GM23338 (cell line): Measurements from ENCODE around the gene EFNB2. TPM values are rescaled to one million over a fixed set of nuclear protein-coding genes. Genes with fewer than 3 reads are reported as not detected.

Experiments
- ATAC-seq: fragments of 200-7000 bp; cut with Tn5 transposase; 3 replicates; pipeline ENCODE4 v1.9.1; 2020
- DNase-seq: peaks from one replicate; pipeline ENCODE4 v3.0.0-alpha.2; 2015; ENCODE audit warnings: low spot score
- H2AFZ ChIP-seq: fragments of 200-600 bp; sonication (generic); 2 replicates; pipeline ENCODE4 v1.8.0; 2016; ENCODE audit warnings: antibody characterized with exemption, mild to moderate bottlenecking, moderate library complexity
- H3F3A ChIP-seq: fragments of 200-600 bp; sonication (generic); replicated peaks from 2 replicates; pipeline ENCODE4 v1.8.0; 2017; ENCODE audit warnings: antibody characterized with exemption, mixed run types, low read depth
- H3K27ac ChIP-seq: fragments of 200-600 bp; sonication (generic); 2 replicates; pipeline ENCODE4 v1.6.1; 2016; ENCODE audit warnings: low read depth
- H3K27me3 ChIP-seq: fragments of 200-600 bp; sonication (generic); 2 replicates; pipeline ENCODE4 v1.8.0; 2016; ENCODE audit warnings: mild to moderate bottlenecking, mixed run types, moderate library complexity; ENCODE audit not compliant: insufficient read depth
- H3K36me3 ChIP-seq: fragments of 200-600 bp; sonication (generic); 2 replicates; pipeline ENCODE4 v1.8.0; 2016; ENCODE audit warnings: mild to moderate bottlenecking; ENCODE audit not compliant: insufficient read depth
- H3K4me1 ChIP-seq: fragments of 200-600 bp; sonication (generic); 2 replicates; pipeline ENCODE4 v1.8.0; 2016; ENCODE audit warnings: mild to moderate bottlenecking, moderate library complexity; ENCODE audit not compliant: insufficient read depth
- H3K4me2 ChIP-seq: fragments of 200-600 bp; sonication (generic); 2 replicates; pipeline ENCODE4 v1.7.1; 2017; ENCODE audit warnings: mixed run types
- H3K4me3 ChIP-seq: fragments of 200-600 bp; sonication (generic); 2 replicates; pipeline ENCODE4 v1.6.1; 2016; ENCODE audit warnings: mixed run types
- H3K79me2 ChIP-seq: fragments of 200-600 bp; sonication (generic); replicated peaks from 2 replicates; pipeline ENCODE4 v1.8.0; 2017; ENCODE audit warnings: mild to moderate bottlenecking; ENCODE audit not compliant: insufficient read depth
- H3K9me2 ChIP-seq: fragments of 200-600 bp; sonication (generic); 2 replicates; pipeline ENCODE4 v1.8.0; 2017; ENCODE audit not compliant: insufficient read depth
- H4K20me1 ChIP-seq: fragments of 200-600 bp; sonication (generic); replicated peaks from 2 replicates; pipeline ENCODE4 v1.8.0; 2017; ENCODE audit warnings: mild to moderate bottlenecking; ENCODE audit not compliant: insufficient read depth
- H3K27ac Mint-ChIP-seq: 2 replicates; pipeline ENCODE4 v1.8.0; 2020; ENCODE audit warnings: inconsistent platforms, mild to moderate bottlenecking, moderate library complexity, mixed read lengths
- H3K27me3 Mint-ChIP-seq: 3 replicates; pipeline ENCODE4 v1.8.0; 2022; ENCODE audit warnings: low read depth, mild to moderate bottlenecking, moderate library complexity, mixed read lengths, inconsistent platforms; ENCODE audit not compliant: insufficient read depth, poor library complexity
- H3K36me3 Mint-ChIP-seq: 3 replicates; pipeline ENCODE4 v1.8.0; 2021; ENCODE audit warnings: low read depth, mild to moderate bottlenecking, inconsistent platforms, moderate library complexity, mixed read lengths
- H3K4me1 Mint-ChIP-seq: 3 replicates; pipeline ENCODE4 v1.8.0; 2020; ENCODE audit warnings: mild to moderate bottlenecking, inconsistent platforms, mixed read lengths
- H3K4me3 Mint-ChIP-seq: 3 replicates; pipeline ENCODE4 v1.8.0; 2021; ENCODE audit warnings: moderate library complexity, mild to moderate bottlenecking, inconsistent platforms, mixed read lengths
- H3K9me3 Mint-ChIP-seq: 3 replicates; pipeline ENCODE4 v1.8.0; 2020; ENCODE audit warnings: moderate library complexity, mild to moderate bottlenecking, inconsistent platforms, mixed read lengths
- CREB1 ChIP-seq: fragments of 250-450 bp; sonication (Bioruptor Pico); IDR thresholded peaks from 2 replicates; pipeline ENCODE4 v1.5.0; 2020; ENCODE audit warnings: low read depth, mild to moderate bottlenecking, moderate library complexity
- CTCF ChIP-seq, 2 experiments: fragments of 200-600 bp in 1 of 2; sonication (generic) in 1 of 2; conservative IDR thresholded peaks; 2 replicates each; pipeline versions ENCODE4 v1.5.1 to v1.6.1; 2016 to 2017; ENCODE audit warnings: antibody characterized with exemption in 2 of 2, low read depth in 2 of 2, mild to moderate bottlenecking in 2 of 2, moderate library complexity in 1 of 2
- EZH2 ChIP-seq: fragments of 200-600 bp; sonication (generic); IDR thresholded peaks from one replicate; pipeline ENCODE4 v1.8.0; 2017; ENCODE audit warnings: antibody characterized with exemption, mild to moderate bottlenecking, low read depth; ENCODE audit not compliant: unreplicated experiment
- EZH2phosphoT487 ChIP-seq: fragments of 200-600 bp; sonication (generic); IDR thresholded peaks from one replicate; pipeline ENCODE4 v1.8.1; 2018; ENCODE audit warnings: antibody characterized with exemption; ENCODE audit not compliant: unreplicated experiment
- JUNB ChIP-seq: IDR thresholded peaks from one replicate; pipeline ENCODE4 v1.6.1; 2016; ENCODE audit warnings: antibody characterized with exemption; ENCODE audit not compliant: unreplicated experiment
- NANOG ChIP-seq: IDR thresholded peaks from 2 replicates; pipeline ENCODE4 v1.6.1; 2016; ENCODE audit warnings: antibody characterized with exemption, borderline replicate concordance
- POLR2AphosphoS5 ChIP-seq: IDR thresholded peaks from 2 replicates; pipeline ENCODE4 v1.6.1; 2016; ENCODE audit warnings: antibody characterized with exemption, low read depth
- STAT1 ChIP-seq: IDR thresholded peaks from one replicate; pipeline ENCODE4 v1.6.1; 2016; ENCODE audit warnings: antibody characterized with exemption; ENCODE audit not compliant: unreplicated experiment
- ZNF331 ChIP-seq: fragments of 250-450 bp; sonication (Bioruptor Pico); IDR thresholded peaks from 2 replicates; pipeline ENCODE4 v1.5.0; 2020; ENCODE audit warnings: low read depth, mild to moderate bottlenecking, moderate library complexity
- polyA plus RNA-seq: library from polyadenylated mRNA; unstranded; fragments of >200 nt; fragmentation: Nextera tagmentation; extraction: Ambion mirVana; gene quantifications from 2 replicates; pipeline ENCODE4 v1.2.1, GENCODE V29; 2016
- total RNA-seq: library from RNA; depleted of rRNA; stranded (reverse); fragments of >200 nt; shearing (Covaris generic); gene quantifications from 2 replicates; pipeline ENCODE4 v1.2.3, GENCODE V29; 2014
- TF ChIP-seq, protein P1 (sequence below): IDR thresholded peaks from one replicate; pipeline ENCODE4 v1.6.1; 2018; ENCODE audit warnings: antibody characterized with exemption; ENCODE audit not compliant: unreplicated experiment
- TF ChIP-seq, protein P2 (sequence below): fragments of 250-450 bp; sonication (Bioruptor Pico); IDR thresholded peaks from 2 replicates; pipeline ENCODE4 v1.5.0; 2020; ENCODE audit warnings: mild to moderate bottlenecking, moderate library complexity
- TF ChIP-seq, protein P3 (sequence below): IDR thresholded peaks from 2 replicates; pipeline ENCODE4 v1.6.1; 2016; ENCODE audit warnings: antibody characterized with exemption

Gene EFNB2
- total and polyA plus RNA-seq, 2 experiments from 2014 or later: 5.7 to 10.9 TPM

- TF ChIP-seq NANOG (no peak), EZH2phosphoT487 (no peak), CREB1 (no peak), STAT1 (no peak), EZH2 (no peak)
Observed at GRCh38 chr13:106505295-106505694, 30.2 kb downstream of the EFNB2 start (continued).

DNA sequence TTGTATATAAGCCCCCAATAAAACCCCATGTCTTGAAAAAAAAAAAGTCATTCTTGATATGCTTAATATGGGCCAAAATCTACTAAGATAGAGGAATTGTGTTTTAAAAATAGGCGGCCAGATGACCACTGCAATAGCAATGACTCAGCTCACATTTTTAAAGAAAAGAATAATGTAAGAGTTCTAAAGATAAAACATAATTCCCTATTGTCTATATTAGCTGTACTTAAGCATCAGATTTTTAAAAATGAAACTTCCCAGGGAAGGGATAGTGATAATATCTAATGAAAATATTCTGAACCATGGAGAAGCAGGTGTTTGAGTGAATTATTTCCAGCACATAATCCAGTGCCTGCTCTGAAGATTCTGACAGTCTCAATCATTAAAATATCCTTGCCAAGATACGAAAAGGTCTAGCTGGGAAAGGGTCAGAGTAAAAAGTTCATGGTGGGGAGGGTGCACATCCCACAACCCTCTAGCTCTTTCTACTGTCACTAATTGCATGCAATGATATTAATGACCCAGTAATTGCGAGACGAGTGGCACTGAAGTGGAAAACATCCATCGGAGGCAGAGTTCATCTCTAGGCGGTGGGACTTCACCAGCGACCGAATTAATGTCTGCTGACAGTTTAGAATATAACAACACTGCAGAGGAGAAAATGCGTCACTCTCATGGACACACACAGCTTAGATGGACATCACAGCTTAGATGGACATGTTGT, 31.6 kb downstream of the EFNB2 start:
- no peak overlapping the region for H3K4me2 ChIP-seq
- H3F3A ChIP-seq: no peaks in the 10 kb centered on the region
- H3K4me3 Mint-ChIP-seq: no peak overlapping the region
- no peaks in the 10 kb centered on the region for H3K9me3 Mint-ChIP-seq
- ATAC-seq: no peak
- H4K20me1 ChIP-seq: no peaks in the 10 kb centered on the region
- no peaks in the 10 kb centered on the region for H3K9me2 ChIP-seq
- H3K27me3 Mint-ChIP-seq: no peaks in the 10 kb centered on the region
- peaks cover 64% of the 10 kb centered on the region for H3K79me2 ChIP-seq
- H3K36me3 ChIP-seq: no peaks in the 10 kb centered on the region
- no peaks in the 10 kb centered on the region for H3K27me3 ChIP-seq
- no peak overlapping the region for H3K4me3 ChIP-seq
- peaks cover 31% of the 10 kb centered on the region for H3K4me1 Mint-ChIP-seq
- peak overlapping the region; percentile 72 for H3K27ac Mint-ChIP-seq
- no peak for DNase-seq
- H2AFZ ChIP-seq: no peak overlapping the region
- no peak overlapping the region for H3K27ac ChIP-seq
- peaks cover 31% of the 10 kb centered on the region for H3K4me1 ChIP-seq
- no peaks in the 10 kb centered on the region for H3K36me3 Mint-ChIP-seq
- TF ChIP-seq, protein P1, sequence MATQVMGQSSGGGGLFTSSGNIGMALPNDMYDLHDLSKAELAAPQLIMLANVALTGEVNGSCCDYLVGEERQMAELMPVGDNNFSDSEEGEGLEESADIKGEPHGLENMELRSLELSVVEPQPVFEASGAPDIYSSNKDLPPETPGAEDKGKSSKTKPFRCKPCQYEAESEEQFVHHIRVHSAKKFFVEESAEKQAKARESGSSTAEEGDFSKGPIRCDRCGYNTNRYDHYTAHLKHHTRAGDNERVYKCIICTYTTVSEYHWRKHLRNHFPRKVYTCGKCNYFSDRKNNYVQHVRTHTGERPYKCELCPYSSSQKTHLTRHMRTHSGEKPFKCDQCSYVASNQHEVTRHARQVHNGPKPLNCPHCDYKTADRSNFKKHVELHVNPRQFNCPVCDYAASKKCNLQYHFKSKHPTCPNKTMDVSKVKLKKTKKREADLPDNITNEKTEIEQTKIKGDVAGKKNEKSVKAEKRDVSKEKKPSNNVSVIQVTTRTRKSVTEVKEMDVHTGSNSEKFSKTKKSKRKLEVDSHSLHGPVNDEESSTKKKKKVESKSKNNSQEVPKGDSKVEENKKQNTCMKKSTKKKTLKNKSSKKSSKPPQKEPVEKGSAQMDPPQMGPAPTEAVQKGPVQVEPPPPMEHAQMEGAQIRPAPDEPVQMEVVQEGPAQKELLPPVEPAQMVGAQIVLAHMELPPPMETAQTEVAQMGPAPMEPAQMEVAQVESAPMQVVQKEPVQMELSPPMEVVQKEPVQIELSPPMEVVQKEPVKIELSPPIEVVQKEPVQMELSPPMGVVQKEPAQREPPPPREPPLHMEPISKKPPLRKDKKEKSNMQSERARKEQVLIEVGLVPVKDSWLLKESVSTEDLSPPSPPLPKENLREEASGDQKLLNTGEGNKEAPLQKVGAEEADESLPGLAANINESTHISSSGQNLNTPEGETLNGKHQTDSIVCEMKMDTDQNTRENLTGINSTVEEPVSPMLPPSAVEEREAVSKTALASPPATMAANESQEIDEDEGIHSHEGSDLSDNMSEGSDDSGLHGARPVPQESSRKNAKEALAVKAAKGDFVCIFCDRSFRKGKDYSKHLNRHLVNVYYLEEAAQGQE: no peak
- TF ChIP-seq CREB1 (no peak), POLR2AphosphoS5 (no peak), EZH2phosphoT487 (no peak), CTCF (conservative IDR thresholded peaks at IDR 0.05; ENCODE audit: low read depth in 2 of 2) (no peak), JUNB (no peak), NANOG (no peak), ZNF331 (CRISPR knock-in tag) (no peak), STAT1 (no peak)
- TF ChIP-seq, protein P2, sequence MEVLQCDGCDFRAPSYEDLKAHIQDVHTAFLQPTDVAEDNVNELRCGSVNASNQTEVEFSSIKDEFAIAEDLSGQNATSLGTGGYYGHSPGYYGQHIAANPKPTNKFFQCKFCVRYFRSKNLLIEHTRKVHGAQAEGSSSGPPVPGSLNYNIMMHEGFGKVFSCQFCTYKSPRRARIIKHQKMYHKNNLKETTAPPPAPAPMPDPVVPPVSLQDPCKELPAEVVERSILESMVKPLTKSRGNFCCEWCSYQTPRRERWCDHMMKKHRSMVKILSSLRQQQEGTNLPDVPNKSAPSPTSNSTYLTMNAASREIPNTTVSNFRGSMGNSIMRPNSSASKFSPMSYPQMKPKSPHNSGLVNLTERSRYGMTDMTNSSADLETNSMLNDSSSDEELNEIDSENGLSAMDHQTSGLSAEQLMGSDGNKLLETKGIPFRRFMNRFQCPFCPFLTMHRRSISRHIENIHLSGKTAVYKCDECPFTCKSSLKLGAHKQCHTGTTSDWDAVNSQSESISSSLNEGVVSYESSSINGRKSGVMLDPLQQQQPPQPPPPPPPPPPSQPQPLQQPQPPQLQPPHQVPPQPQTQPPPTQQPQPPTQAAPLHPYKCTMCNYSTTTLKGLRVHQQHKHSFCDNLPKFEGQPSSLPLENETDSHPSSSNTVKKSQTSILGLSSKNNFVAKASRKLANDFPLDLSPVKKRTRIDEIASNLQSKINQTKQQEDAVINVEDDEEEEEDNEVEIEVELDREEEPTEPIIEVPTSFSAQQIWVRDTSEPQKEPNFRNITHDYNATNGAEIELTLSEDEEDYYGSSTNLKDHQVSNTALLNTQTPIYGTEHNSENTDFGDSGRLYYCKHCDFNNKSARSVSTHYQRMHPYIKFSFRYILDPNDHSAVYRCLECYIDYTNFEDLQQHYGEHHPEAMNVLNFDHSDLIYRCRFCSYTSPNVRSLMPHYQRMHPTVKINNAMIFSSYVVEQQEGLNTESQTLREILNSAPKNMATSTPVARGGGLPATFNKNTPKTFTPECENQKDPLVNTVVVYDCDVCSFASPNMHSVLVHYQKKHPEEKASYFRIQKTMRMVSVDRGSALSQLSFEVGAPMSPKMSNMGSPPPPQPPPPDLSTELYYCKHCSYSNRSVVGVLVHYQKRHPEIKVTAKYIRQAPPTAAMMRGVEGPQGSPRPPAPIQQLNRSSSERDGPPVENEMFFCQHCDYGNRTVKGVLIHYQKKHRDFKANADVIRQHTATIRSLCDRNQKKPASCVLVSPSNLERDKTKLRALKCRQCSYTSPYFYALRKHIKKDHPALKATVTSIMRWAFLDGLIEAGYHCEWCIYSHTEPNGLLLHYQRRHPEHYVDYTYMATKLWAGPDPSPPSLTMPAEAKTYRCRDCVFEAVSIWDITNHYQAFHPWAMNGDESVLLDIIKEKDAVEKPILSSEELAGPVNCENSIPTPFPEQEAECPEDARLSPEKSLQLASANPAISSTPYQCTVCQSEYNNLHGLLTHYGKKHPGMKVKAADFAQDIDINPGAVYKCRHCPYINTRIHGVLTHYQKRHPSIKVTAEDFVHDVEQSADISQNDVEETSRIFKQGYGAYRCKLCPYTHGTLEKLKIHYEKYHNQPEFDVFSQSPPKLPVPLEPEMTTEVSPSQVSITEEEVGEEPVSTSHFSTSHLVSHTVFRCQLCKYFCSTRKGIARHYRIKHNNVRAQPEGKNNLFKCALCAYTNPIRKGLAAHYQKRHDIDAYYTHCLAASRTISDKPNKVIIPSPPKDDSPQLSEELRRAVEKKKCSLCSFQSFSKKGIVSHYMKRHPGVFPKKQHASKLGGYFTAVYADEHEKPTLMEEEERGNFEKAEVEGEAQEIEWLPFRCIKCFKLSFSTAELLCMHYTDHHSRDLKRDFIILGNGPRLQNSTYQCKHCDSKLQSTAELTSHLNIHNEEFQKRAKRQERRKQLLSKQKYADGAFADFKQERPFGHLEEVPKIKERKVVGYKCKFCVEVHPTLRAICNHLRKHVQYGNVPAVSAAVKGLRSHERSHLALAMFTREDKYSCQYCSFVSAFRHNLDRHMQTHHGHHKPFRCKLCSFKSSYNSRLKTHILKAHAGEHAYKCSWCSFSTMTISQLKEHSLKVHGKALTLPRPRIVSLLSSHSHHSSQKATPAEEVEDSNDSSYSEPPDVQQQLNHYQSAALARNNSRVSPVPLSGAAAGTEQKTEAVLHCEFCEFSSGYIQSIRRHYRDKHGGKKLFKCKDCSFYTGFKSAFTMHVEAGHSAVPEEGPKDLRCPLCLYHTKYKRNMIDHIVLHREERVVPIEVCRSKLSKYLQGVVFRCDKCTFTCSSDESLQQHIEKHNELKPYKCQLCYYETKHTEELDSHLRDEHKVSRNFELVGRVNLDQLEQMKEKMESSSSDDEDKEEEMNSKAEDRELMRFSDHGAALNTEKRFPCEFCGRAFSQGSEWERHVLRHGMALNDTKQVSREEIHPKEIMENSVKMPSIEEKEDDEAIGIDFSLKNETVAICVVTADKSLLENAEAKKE (CRISPR knock-in tag): no peak
- TF ChIP-seq, protein P3, sequence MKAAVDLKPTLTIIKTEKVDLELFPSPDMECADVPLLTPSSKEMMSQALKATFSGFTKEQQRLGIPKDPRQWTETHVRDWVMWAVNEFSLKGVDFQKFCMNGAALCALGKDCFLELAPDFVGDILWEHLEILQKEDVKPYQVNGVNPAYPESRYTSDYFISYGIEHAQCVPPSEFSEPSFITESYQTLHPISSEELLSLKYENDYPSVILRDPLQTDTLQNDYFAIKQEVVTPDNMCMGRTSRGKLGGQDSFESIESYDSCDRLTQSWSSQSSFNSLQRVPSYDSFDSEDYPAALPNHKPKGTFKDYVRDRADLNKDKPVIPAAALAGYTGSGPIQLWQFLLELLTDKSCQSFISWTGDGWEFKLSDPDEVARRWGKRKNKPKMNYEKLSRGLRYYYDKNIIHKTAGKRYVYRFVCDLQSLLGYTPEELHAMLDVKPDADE: no peak
